SK-N-SH treated with all-trans-retinoic acid at 6 μM for 48 hours (cell line): ENCODE results near the gene DNM1.

Source experiments
- ATAC-seq: fragments of 200-7000 bp; cut with Tn5 transposase; 3 replicates; pipeline ENCODE4 v1.9.1; 2020; ENCODE audit warnings: mild to moderate bottlenecking, moderate library complexity
- ARNTL ChIP-seq: fragments of 450-650 bp; formaldehyde crosslinking; IDR thresholded peaks from 2 replicates; pipeline ENCODE4 v1.5.0; 2020; ENCODE audit warnings: low read depth, mild to moderate bottlenecking, moderate library complexity, borderline replicate concordance
- BACH2 ChIP-seq: fragments of 250-450 bp; sonication (Bioruptor Pico); IDR thresholded peaks from 2 replicates; pipeline ENCODE4 v1.9.0; 2021; ENCODE audit warnings: mild to moderate bottlenecking, borderline replicate concordance
- CREB5 ChIP-seq: fragments of 250-450 bp; sonication (Bioruptor Pico); IDR thresholded peaks from 2 replicates; pipeline ENCODE4 v1.5.1; 2020; ENCODE audit warnings: low read depth, mild to moderate bottlenecking, moderate library complexity
- CSDC2 ChIP-seq: fragments of 250-450 bp; sonication (Bioruptor Pico); IDR thresholded peaks from 2 replicates; pipeline ENCODE4 v1.5.0; 2020; ENCODE audit warnings: mild to moderate bottlenecking, moderate library complexity
- CSRNP3 ChIP-seq: fragments of 250-450 bp; sonication (Bioruptor Pico); IDR thresholded peaks from 2 replicates; pipeline ENCODE4 v1.5.1; 2021; ENCODE audit warnings: mild to moderate bottlenecking, moderate library complexity
- ESRRG ChIP-seq: fragments of 250-450 bp; sonication (Bioruptor Pico); IDR thresholded peaks from 2 replicates; pipeline ENCODE4 v1.6.1; 2021; ENCODE audit warnings: mild to moderate bottlenecking
- GLIS3 ChIP-seq: fragments of 250-450 bp; sonication (Bioruptor Pico); IDR thresholded peaks from 2 replicates; pipeline ENCODE4 v1.5.0; 2020; ENCODE audit warnings: mild to moderate bottlenecking, moderate library complexity
- ISL1 ChIP-seq: fragments of 250-450 bp; sonication (Bioruptor Pico); IDR thresholded peaks from 2 replicates; pipeline ENCODE4 v2.1.2; 2022; ENCODE audit warnings: mild to moderate bottlenecking, moderate library complexity
- OSR1 ChIP-seq: fragments of 250-450 bp; sonication (Bioruptor Pico); IDR thresholded peaks from 2 replicates; pipeline ENCODE4 v1.8.0; 2022; ENCODE audit warnings: moderate library complexity, mild to moderate bottlenecking, inconsistent platforms
- PATZ1 ChIP-seq: fragments of 250-450 bp; sonication (Bioruptor Pico); IDR thresholded peaks from 2 replicates; pipeline ENCODE4 v1.8.0; 2020; ENCODE audit warnings: mild to moderate bottlenecking, moderate library complexity, borderline replicate concordance
- POU6F1 ChIP-seq: fragments of 250-450 bp; sonication (Bioruptor Pico); IDR thresholded peaks from 2 replicates; pipeline ENCODE4 v1.8.0; 2021; ENCODE audit warnings: low read depth, mild to moderate bottlenecking, moderate library complexity, borderline replicate concordance
- PPARA ChIP-seq: fragments of 250-450 bp; sonication (Bioruptor Pico); IDR thresholded peaks from 2 replicates; pipeline ENCODE4 v1.5.0; 2020; ENCODE audit warnings: mild to moderate bottlenecking, borderline replicate concordance
- RARB ChIP-seq: fragments of 250-450 bp; sonication (Bioruptor Pico); IDR thresholded peaks from 2 replicates; pipeline ENCODE4 v1.8.0; 2021; ENCODE audit warnings: mild to moderate bottlenecking, moderate library complexity
- SNAI2 ChIP-seq: fragments of 250-450 bp; sonication (Bioruptor Pico); IDR thresholded peaks from 2 replicates; pipeline ENCODE4 v1.5.0; 2020; ENCODE audit warnings: mild to moderate bottlenecking, moderate library complexity
- TCF4 ChIP-seq: fragments of 250-450 bp; sonication (Bioruptor Pico); IDR thresholded peaks from 2 replicates; pipeline ENCODE4 v1.8.0; 2021; ENCODE audit warnings: mild to moderate bottlenecking, moderate library complexity, borderline replicate concordance
- TSHZ2 ChIP-seq: fragments of 250-450 bp; sonication (Bioruptor Pico); IDR thresholded peaks from 2 replicates; pipeline ENCODE4 v1.5.0; 2020; ENCODE audit warnings: mild to moderate bottlenecking, moderate library complexity
- ZFP3 ChIP-seq: fragments of 250-450 bp; sonication (Bioruptor Pico); IDR thresholded peaks from 2 replicates; pipeline ENCODE4 v1.5.0; 2020; ENCODE audit warnings: mild to moderate bottlenecking, moderate library complexity
- ZFP30 ChIP-seq: fragments of 450-650 bp; formaldehyde crosslinking; IDR thresholded peaks from 2 replicates; pipeline ENCODE4 v1.5.0; 2022; ENCODE audit warnings: mild to moderate bottlenecking, moderate library complexity
- ZNF565 ChIP-seq: fragments of 450-650 bp; formaldehyde crosslinking; conservative IDR thresholded peaks from 2 replicates; pipeline ENCODE4 v1.5.0; 2020; ENCODE audit warnings: low read depth, mild to moderate bottlenecking, moderate library complexity
- ZNF70 ChIP-seq: fragments of 450-650 bp; formaldehyde crosslinking; IDR thresholded peaks from 2 replicates; pipeline ENCODE4 v1.5.0; 2020; ENCODE audit warnings: mild to moderate bottlenecking, moderate library complexity
- ZNF8 ChIP-seq: fragments of 450-650 bp; formaldehyde crosslinking; IDR thresholded peaks from 2 replicates; pipeline ENCODE4 v1.5.0; 2020; ENCODE audit warnings: mild to moderate bottlenecking, moderate library complexity

The DNM1 gene

GRCh38 chr9:128203024-128203706 lies at the start of gene DNM1:
DNM1 (plus strand) TSS chr9:128203379; CDS start chr9:128203471, 92 bp downstream.
- TF ChIP-seq PPARA (CRISPR knock-in tag), result 0 out of 2 replicates have a peak, but pooled peaks have one; percentile 8
- TF ChIP-seq ESRRG (CRISPR knock-in tag), result no peak
- ATAC-seq, result peak; percentile 73

- TF ChIP-seq PPARA (CRISPR knock-in tag) (no peak), GLIS3 (CRISPR knock-in tag) (no peak), ARNTL (no peak), ZNF8 (CRISPR knock-in tag) (no peak), ZFP3 (no peak), TSHZ2 (CRISPR knock-in tag) (no peak)
- ATAC-seq, result no peak
Measured at GRCh38 chr9:128153947-128154695, 49.1 kb upstream of the DNM1 start.

- no peak for ATAC-seq
- TF ChIP-seq ZFP3, result no peak
- no peak for TF ChIP-seq ZNF8 (CRISPR knock-in tag)
- TF ChIP-seq OSR1 (CRISPR knock-in tag), result no peak
- no peak for TF ChIP-seq ZFP30
- no peak for TF ChIP-seq SNAI2 (CRISPR knock-in tag)
- TF ChIP-seq CSRNP3 (CRISPR knock-in tag), result no peak
- TF ChIP-seq BACH2, result no peak
- no peak for TF ChIP-seq ZNF565
- no peak for TF ChIP-seq POU6F1 (CRISPR knock-in tag)
- TF ChIP-seq CSDC2, result no peak
Measured at GRCh38 chr9:128155736-128156500, 47.3 kb upstream of the DNM1 start.

- ATAC-seq, result no peak
- TF ChIP-seq GLIS3 (CRISPR knock-in tag) (no peak), ARNTL (no peak), TSHZ2 (CRISPR knock-in tag) (no peak), CSRNP3 (CRISPR knock-in tag) (no peak), TCF4 (no peak), ZNF565 (no peak), ISL1 (no peak), ZNF70 (CRISPR knock-in tag) (no peak), PATZ1 (CRISPR knock-in tag) (no peak), ZFP3 (no peak), RARB (CRISPR knock-in tag) (no peak), CREB5 (CRISPR knock-in tag) (no peak), ESRRG (CRISPR knock-in tag) (no peak)
Measured at GRCh38 chr9:128159522-128159783, 43.7 kb upstream of the DNM1 start.
